GM18867 (cell line): ENCODE results near the gene EPHA5.

Experiments used
- ATAC-seq: cut with Tn5 transposase; IDR thresholded peaks from one replicate; pipeline ENCODE4 v1.9.1; 2021; ENCODE audit warnings: mild to moderate bottlenecking, moderate library complexity; ENCODE audit not compliant: unreplicated experiment

Gene EPHA5

GRCh38 chr4:65670331-65671031, at the start of gene EPHA5:
Gene EPHA5, minus strand, starts transcription at chr4:65670489. Its CDS starts 747 bp downstream, at chr4:65669742.
- no peak for ATAC-seq

GRCh38 chr4:65719635-65720034, 49.3 kb upstream of the EPHA5 start:
- ATAC-seq: no peak

GRCh38 chr4:65698631-65699030, 28.3 kb upstream of the EPHA5 start:
- no peak for ATAC-seq

GRCh38 chr4:65696436-65696835, 26.1 kb upstream of the EPHA5 start:
- ATAC-seq: no peak

GRCh38 chr4:65671372-65671771, 1.1 kb upstream of the EPHA5 start:
- no peak for ATAC-seq

GRCh38 chr4:65670020-65670330, 314 bp downstream of the EPHA5 start:
- ATAC-seq: no peak

- no peak for ATAC-seq
These were observed 924 bp downstream of the EPHA5 start for GRCh38 chr4:65669111-65670019.

- ATAC-seq: no peak
These were observed 1.8 kb downstream of the EPHA5 start for GRCh38 chr4:65668201-65669089.

GRCh38 chr4:65667506-65668041, 2.7 kb downstream of the EPHA5 start:
- no peak for ATAC-seq

- no peak for ATAC-seq
These were observed 4.3 kb downstream of the EPHA5 start for GRCh38 chr4:65665771-65666523.

GRCh38 chr4:65661471-65661870, 8.8 kb downstream of the EPHA5 start:
- no peak for ATAC-seq

GRCh38 chr4:65658117-65658516, 12.2 kb downstream of the EPHA5 start:
- ATAC-seq: no peak

- no peak for ATAC-seq
These were observed 14.3 kb downstream of the EPHA5 start for GRCh38 chr4:65656008-65656407.

GRCh38 chr4:65654976-65655375, 15.3 kb downstream of the EPHA5 start:
- ATAC-seq: no peak

- ATAC-seq: no peak
These were observed 16.4 kb downstream of the EPHA5 start for GRCh38 chr4:65653740-65654361.

- ATAC-seq: no peak
These were observed 18.5 kb downstream of the EPHA5 start for GRCh38 chr4:65651751-65652150.

GRCh38 chr4:65651031-65651430, 19.3 kb downstream of the EPHA5 start:
- ATAC-seq: no peak

GRCh38 chr4:65646136-65646535, 24.2 kb downstream of the EPHA5 start:
- ATAC-seq: no peak

GRCh38 chr4:65645185-65645584, 25.1 kb downstream of the EPHA5 start:
- ATAC-seq: no peak
